ENCODE results near the gene ACHE. TPM values are rescaled to one million over a fixed set of nuclear protein-coding genes. Genes with fewer than 3 reads are reported as not detected.

Gene ACHE
- total RNA-seq, 6 donors from 2014 or later: 1.3 to 2.9 (median 2.2) TPM; not detected in 1

DNA sequence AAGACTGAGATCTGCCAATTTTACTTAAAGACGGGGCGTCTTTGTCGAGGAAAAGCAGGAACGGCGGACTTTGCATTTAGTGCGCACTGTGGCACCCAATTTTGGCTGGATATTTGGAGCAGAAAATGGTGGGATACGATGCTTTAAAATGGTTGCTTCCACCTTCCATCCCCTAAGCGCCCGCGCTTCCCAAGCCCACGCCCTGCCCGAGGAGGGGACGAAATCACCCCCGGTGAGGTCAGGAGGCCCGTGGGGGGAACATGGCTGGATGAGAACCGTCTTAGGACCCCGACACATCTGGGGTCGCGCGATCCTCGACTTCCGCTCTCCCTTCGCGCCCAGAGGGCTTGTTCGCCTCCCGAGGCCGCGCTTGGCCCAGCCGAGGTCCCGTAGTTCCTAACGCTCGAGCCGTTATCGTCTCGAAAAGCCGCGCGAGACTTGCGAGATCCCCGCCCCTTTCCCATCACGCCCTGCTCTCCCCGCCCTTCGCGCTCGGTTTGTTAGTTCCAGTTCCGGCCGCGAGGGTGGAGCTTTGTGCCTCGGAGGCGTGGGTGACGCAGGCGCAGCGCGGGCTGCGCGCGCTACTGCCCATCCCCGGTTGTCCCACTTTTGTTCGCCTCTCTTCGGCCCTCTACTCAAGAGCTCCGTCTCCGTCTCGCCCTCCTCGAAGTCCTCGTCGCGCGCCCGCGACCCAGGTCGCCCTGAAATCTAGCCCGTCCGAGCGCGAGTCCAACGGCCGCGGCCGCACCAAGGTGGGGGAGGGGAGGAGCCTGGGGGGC, 20.9 kb downstream of the ACHE start, which contains the start of gene SRRT:
Gene SRRT (plus strand): TSS at position 527 of the 779 bp plus-strand sequence. CDS start 488 bp downstream, outside the sequence.
- peak; percentile 98 for ATAC-seq (ENCODE audit: low FRiP score in 2 of 2)
- DNase-seq: peak; percentile 97 to 98
- Histone ChIP-seq H3K27me3 (no peaks in the 10 kb centered on the region), H3K36me3 (peaks cover 10 to 54% (median 21%) of the 10 kb centered on the region in 4 donors), H3K9me3 (no peaks in the 10 kb centered on the region), H3K27ac (peak within 1 kb of the TSS; percentile 92 to 98 (median 96)), H3K4me3 (peak within 1 kb of the TSS; percentile 93 to 100 (median 97)), H3K4me1 (peaks cover 28 to 35% (median 30%) of the 10 kb centered on the region in 4 donors)
- TF ChIP-seq EP300 (IDR thresholded peaks at IDR 0.05) (peak in 1 of 4 donors; percentile 92), POLR2A (IDR thresholded peaks at IDR 0.05) (peak; percentile 58 to 98 (median 96)), CTCF (IDR thresholded peaks at IDR 0.05) (peak; percentile 44 to 95 (median 90)), POLR2AphosphoS5 (IDR thresholded peaks at IDR 0.05) (peak; percentile 99)
- WGBS, 2 donors: 4 to 5% methylated on average over 4 to 68 of the region's 79 CpGs

DNA sequence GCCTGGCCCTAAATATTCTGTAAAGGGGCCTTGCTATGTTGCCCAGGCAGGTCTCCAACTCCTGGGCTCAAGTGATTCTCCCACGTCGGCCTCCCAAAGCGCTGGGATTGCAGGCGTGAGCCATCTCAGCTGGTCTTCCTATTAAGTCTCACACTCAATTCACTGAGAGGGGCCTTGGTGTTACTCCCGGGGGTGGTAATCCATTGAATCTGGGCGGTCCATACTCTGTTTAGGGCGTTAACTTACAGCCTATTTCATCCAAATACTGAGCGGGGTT, 21.4 kb downstream of the ACHE start:
- TF ChIP-seq CTCF (IDR thresholded peaks at IDR 0.05): no peak
- no peak for TF ChIP-seq EP300 (IDR thresholded peaks at IDR 0.05)
- no peak for TF ChIP-seq POLR2AphosphoS5 (IDR thresholded peaks at IDR 0.05)
- no peak for TF ChIP-seq POLR2A (IDR thresholded peaks at IDR 0.05)
- peaks cover 28 to 35% (median 29%) of the 10 kb centered on the region in 4 donors for H3K4me1 ChIP-seq
- H3K36me3 ChIP-seq: peaks cover 10 to 49% (median 20%) of the 10 kb centered on the region in 4 donors
- ATAC-seq (ENCODE audit: low FRiP score in 2 of 2) (peak in 1 of 2 donors; percentile 1), DNase-seq (no peak)
- 60 to 65% methylated on average over 2 to 8 of the region's 8 CpGs for WGBS, 2 donors
- peak overlapping the region; percentile 66 to 100 (median 95) for H3K4me3 ChIP-seq
- H3K9me3 ChIP-seq: no peaks in the 10 kb centered on the region
- no peaks in the 10 kb centered on the region for H3K27me3 ChIP-seq
- H3K27ac ChIP-seq: peak overlapping the region; percentile 92 to 98 (median 96)

DNA sequence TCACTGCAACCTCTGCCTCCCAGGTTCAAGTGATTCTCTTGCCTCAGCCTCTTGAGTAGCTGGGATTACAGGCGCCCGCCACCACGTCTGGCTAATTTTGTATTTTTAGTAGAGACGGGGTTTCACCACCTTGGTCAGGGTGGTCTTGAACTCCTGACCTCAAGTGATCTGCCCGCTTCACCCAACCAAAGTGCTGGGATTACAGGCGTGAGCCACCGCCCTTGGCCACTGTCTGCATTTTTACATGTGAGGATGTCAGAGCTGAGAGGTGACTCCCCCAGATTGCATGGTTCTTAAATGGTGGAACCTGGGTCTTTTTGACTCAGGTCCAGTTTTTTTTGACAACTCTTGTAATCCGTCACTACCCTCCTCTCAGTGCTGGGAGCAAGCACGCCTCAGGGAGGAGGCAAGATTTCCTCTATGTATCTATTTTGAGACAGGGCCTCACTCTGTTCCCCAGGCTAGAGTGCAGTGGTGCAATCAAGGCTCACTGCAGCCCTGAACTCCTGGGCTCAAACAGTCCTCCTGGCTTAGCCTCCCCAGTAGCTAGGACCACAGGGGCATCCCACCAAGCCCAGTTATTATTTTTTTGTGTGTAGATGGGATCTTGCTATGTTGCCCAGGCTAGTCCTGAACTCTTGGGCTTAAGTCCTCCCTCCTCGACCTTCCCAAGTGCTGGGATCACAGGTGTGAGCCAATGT, 21.9 kb downstream of the ACHE start:
- TF ChIP-seq CTCF (IDR thresholded peaks at IDR 0.05) (no peak), POLR2A (IDR thresholded peaks at IDR 0.05) (no peak), EP300 (IDR thresholded peaks at IDR 0.05) (no peak), POLR2AphosphoS5 (IDR thresholded peaks at IDR 0.05) (no peak)
- peak overlapping the region; percentile 92 to 98 (median 96) for H3K27ac ChIP-seq
- peaks cover 29 to 40% (median 30%) of the 10 kb centered on the region in 4 donors for H3K4me1 ChIP-seq
- no peaks in the 10 kb centered on the region for H3K27me3 ChIP-seq
- WGBS, 2 donors: 82 to 94% methylated on average over 10 of the region's 10 CpGs
- ATAC-seq (ENCODE audit: low FRiP score in 2 of 2): no peak
- H3K36me3 ChIP-seq: peaks cover 10 to 45% (median 19%) of the 10 kb centered on the region in 4 donors
- H3K9me3 ChIP-seq: no peaks in the 10 kb centered on the region
- peak overlapping the region in 3 of 4 donors; percentile 93 to 100 (median 97) for H3K4me3 ChIP-seq
- DNase-seq: no peak

GRCh38 chr7:100867776-100868485, 27.8 kb downstream of the ACHE start:
- peak overlapping the region; percentile 86 to 97 (median 95) for H3K27ac ChIP-seq
- DNase-seq (peak; percentile 31 to 81), ATAC-seq (ENCODE audit: low FRiP score in 2 of 2) (peak in 1 of 2 donors; percentile 5)
- no peaks in the 10 kb centered on the region for H3K9me3 ChIP-seq
- peak overlapping the region; percentile 62 to 86 (median 74) for H3K4me3 ChIP-seq
- no peaks in the 10 kb centered on the region for H3K27me3 ChIP-seq
- TF ChIP-seq POLR2AphosphoS5 (IDR thresholded peaks at IDR 0.05) (no peak), POLR2A (IDR thresholded peaks at IDR 0.05) (no peak), EP300 (IDR thresholded peaks at IDR 0.05) (no peak), CTCF (IDR thresholded peaks at IDR 0.05) (no peak)
- peaks cover 26 to 39% (median 26%) of the 10 kb centered on the region in 4 donors for H3K4me1 ChIP-seq
- peaks cover 7 to 28% (median 13%) of the 10 kb centered on the region in 4 donors for H3K36me3 ChIP-seq
- 31 to 34% methylated on average over 8 to 27 of the region's 27 CpGs for WGBS, 2 donors

Measured in upper lobe of left lung (tissue), 6 donors.